ENCODE data around the gene SAYSD1.

The SAYSD1 gene

GRCh38 chr6:39075807-39076622 is 39.0 kb downstream of the SAYSD1 start:
- Histone ChIP-seq H3K27ac (no peak overlapping the region), H3K27me3 (ENCODE audit: insufficient read depth, low read depth, severe bottlenecking) (no peaks in the 10 kb centered on the region), H3K36me3 (no peaks in the 10 kb centered on the region), H3K9me3 (ENCODE audit: severe bottlenecking) (no peaks in the 10 kb centered on the region), H3K4me3 (ENCODE audit: low read depth, low read length) (no peak overlapping the region)
- TF ChIP-seq CTCF (IDR thresholded peaks at IDR 0.05; ENCODE audit: low read depth, low read length): peak; percentile 20; the same call in 1 of the 2 replicates
- DNase-seq: peak; percentile 12

GRCh38 chr6:39075010-39075686 is 39.8 kb downstream of the SAYSD1 start:
- no peak for TF ChIP-seq CTCF (IDR thresholded peaks at IDR 0.05; ENCODE audit: low read depth, low read length)

GRCh38 chr6:39074486-39074885 is 40.5 kb downstream of the SAYSD1 start:
- Histone ChIP-seq H3K4me3 (ENCODE audit: low read depth, low read length) (no peak overlapping the region), H3K9me3 (ENCODE audit: severe bottlenecking) (peaks cover 5% of the 10 kb centered on the region), H3K27ac (no peak overlapping the region), H3K36me3 (no peaks in the 10 kb centered on the region), H3K27me3 (ENCODE audit: insufficient read depth, low read depth, severe bottlenecking) (no peaks in the 10 kb centered on the region)
- TF ChIP-seq CTCF (IDR thresholded peaks at IDR 0.05; ENCODE audit: low read depth, low read length): no peak
- DNase-seq: peak; percentile 9

More at GRCh38 chr6:39075010-39075686, 39.8 kb downstream of the SAYSD1 start:
- Histone ChIP-seq H3K4me3 (ENCODE audit: low read depth, low read length) (no peak overlapping the region), H3K27ac (no peak overlapping the region), H3K36me3 (no peaks in the 10 kb centered on the region), H3K9me3 (ENCODE audit: severe bottlenecking) (no peaks in the 10 kb centered on the region), H3K27me3 (ENCODE audit: insufficient read depth, low read depth, severe bottlenecking) (no peaks in the 10 kb centered on the region)
- DNase-seq: peak; percentile 6

- no peaks in the 10 kb centered on the region for H3K27me3 ChIP-seq (ENCODE audit: insufficient read depth, low read depth, severe bottlenecking)
- H3K27ac ChIP-seq: no peak overlapping the region
- H3K4me3 ChIP-seq (ENCODE audit: low read depth, low read length): no peak overlapping the region
- H3K9me3 ChIP-seq (ENCODE audit: severe bottlenecking): peaks cover 5% of the 10 kb centered on the region
- TF ChIP-seq CTCF (IDR thresholded peaks at IDR 0.05; ENCODE audit: low read depth, low read length): no peak
- peak; percentile 8 for DNase-seq
- no peaks in the 10 kb centered on the region for H3K36me3 ChIP-seq
These were observed 41.3 kb downstream of the SAYSD1 start for GRCh38 chr6:39073471-39074355.

GRCh38 chr6:39072830-39073229 is 42.2 kb downstream of the SAYSD1 start:
- no peak overlapping the region for H3K27ac ChIP-seq
- no peak overlapping the region for H3K4me3 ChIP-seq (ENCODE audit: low read depth, low read length)
- no peaks in the 10 kb centered on the region for H3K36me3 ChIP-seq
- H3K27me3 ChIP-seq (ENCODE audit: insufficient read depth, low read depth, severe bottlenecking): no peaks in the 10 kb centered on the region
- DNase-seq: peak; percentile 5
- H3K9me3 ChIP-seq (ENCODE audit: severe bottlenecking): peaks cover 5% of the 10 kb centered on the region
- TF ChIP-seq CTCF (IDR thresholded peaks at IDR 0.05; ENCODE audit: low read depth, low read length): no peak

Measured in WERI-Rb-1 (cell line).